Activated T-helper 1 cell treated with anti-CD3 and anti-CD28 coated beads, Interleukin-2, amount 50 U/mL, for 16 hours (primary cell): Measurements from ENCODE around the gene MYO15B.
"Not testable (repeated sequence)": the region's sequence is repeated elsewhere in the genome, so short reads cannot be mapped to it uniquely, and the experiment has no call there.

Experiments
- DNase-seq, 2 donors: peaks; one replicate each; pipeline ENCODE4 v3.0.0-alpha.2; 2020; ENCODE audit warnings: low read depth in 1 of 2, low spot score in 1 of 2

MYO15B gene

GRCh38 chr17:75575197-75575596 is 12.4 kb upstream of the MYO15B start:
- DNase-seq, result no peak

DNA sequence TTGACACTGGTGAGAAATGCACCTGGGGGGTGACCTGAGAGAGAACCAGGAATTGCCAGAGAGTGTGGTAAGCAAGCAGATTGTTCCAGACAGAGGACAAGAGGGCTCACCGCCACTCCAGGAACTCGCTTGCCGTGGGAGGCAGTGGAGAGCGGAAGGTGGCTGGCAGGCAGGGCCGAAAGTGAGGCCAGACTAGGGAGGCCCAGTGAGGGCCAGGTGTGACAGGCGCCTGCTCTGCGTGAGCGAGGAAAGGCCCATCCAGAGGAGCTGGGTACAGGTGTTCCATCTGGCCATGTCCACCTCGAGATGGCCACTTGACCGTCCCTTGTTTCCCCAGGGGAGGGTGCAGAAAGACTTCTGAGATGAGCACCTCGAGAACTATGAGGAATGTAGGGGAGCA is 11.9 kb upstream of the MYO15B start:
- DNase-seq, result no peak

DNA sequence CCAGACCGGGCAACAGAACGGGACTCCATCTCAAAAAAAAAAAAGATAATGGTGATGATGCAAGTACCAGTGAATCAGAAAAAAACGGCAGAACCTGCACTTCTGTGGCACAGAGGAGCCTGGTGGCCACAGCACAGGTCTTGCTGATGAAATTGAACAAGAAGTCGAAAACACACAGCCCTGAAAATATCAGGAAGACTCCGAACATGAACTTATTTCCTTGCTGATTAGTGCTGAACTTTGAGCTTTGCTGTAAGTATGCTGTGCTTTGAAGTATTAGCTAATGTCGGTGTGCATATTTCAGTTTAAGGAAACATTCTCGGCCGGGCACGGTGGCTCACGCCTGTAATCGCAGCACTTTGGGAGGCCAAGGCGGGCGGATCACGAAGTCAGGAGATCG is 10.9 kb upstream of the MYO15B start:
- no peak for DNase-seq

DNA sequence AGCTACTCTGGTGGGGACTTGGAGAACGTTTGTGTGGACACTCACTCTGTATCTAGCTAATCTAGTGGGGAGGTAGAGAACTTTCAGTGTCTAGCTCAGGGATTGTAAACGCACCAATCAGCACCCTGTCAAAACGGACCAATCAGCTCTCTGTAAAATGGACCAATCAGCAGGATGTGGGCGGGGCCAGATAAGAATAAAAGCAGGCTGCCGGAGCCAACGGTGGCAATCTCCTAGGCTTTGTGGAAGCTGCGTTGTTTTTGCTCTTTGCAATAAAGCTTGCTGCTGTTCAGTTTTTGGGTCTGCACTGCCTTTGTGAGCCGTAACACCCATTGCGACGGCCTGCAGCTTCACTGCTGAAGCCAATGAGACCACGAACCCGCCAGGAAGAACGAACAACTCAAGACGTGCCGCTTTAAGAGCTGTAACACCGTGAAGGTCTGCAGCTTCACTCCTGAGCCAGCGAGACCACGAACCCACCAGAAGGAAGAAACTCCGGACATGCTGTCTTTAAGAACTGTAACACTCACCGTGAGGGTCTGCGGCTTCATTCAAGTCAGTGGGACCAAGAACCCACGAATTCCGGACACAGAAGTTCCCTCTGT is 6.4 kb upstream of the MYO15B start:
- DNase-seq, result not testable (repeated sequence)

GRCh38 chr17:75583197-75583596 is 4.4 kb upstream of the MYO15B start:
- DNase-seq, result not testable (repeated sequence)

DNA sequence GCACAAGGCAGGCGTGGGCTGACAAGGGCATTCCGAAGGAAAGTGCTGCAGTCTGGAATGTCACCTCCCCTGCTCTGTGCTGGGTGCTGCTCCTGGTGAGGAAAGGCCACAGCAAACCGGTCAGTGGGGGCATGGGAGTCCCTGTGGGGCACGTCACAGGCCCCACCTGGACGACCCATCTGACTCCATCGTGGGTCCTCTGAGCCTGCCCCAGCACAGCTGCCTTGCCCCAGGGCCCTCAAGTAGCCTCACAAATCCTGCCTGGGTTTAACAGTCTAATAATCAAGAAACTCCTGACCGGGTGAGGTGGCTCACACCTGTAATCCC is 2.8 kb upstream of the MYO15B start:
- no peak for DNase-seq

GRCh38 chr17:75588596-75589011 is 1.0 kb downstream of the MYO15B start:
- no peak for DNase-seq

GRCh38 chr17:75589012-75589918 is 1.7 kb downstream of the MYO15B start:
- DNase-seq, result peak; percentile 89 to 98

DNA sequence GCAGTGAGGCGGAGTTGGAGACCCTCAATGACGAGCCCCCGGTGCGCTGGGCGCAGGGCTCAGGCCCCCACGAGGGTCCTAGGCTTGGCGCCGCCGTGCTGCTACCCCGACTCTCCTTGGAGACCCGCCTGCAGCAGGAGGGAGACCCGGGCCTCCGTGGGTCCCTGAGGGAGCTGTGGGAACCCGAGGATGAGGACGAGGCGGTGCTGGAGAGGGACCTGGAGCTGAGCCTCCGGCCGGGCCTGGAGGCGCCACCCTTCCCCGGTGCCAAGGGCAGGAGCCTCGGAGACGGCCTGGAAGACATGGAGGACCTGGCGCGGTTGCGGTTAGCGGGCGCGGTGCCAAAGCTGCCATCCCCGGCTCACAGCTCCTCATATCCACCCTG is 2.3 kb downstream of the MYO15B start:
- DNase-seq, result no peak

DNA sequence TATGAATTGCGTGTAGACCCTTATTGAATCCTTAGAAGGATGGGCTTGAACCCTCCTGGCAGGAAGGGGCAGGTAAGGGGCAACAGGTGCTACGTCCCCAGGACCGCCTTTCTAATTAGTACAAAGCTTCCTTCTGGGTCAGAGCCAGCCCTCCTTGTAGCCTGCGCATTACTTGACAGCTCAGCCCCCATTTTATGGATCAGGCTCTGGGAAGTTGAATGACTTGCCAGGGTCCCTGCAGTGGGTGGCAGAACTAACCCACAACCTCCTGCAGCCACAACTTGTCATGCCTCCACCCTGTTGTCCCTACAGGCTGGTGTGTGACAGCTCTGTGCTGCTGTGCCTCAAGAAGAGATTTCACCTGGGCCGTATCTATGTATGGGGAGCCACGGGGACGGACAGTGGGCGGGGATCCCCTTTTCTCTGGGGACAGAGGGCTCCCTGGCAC is 2.7 kb downstream of the MYO15B start:
- DNase-seq, result no peak

GRCh38 chr17:75590849-75591721 is 3.5 kb downstream of the MYO15B start:
- DNase-seq, result no peak

- DNase-seq, result no peak
Observed at GRCh38 chr17:75591722-75592302, 4.2 kb downstream of the MYO15B start.

- no peak for DNase-seq
Observed at GRCh38 chr17:75592348-75593020, 4.9 kb downstream of the MYO15B start.

GRCh38 chr17:75593430-75593829 is 5.8 kb downstream of the MYO15B start:
- DNase-seq, result not testable (repeated sequence)

DNA sequence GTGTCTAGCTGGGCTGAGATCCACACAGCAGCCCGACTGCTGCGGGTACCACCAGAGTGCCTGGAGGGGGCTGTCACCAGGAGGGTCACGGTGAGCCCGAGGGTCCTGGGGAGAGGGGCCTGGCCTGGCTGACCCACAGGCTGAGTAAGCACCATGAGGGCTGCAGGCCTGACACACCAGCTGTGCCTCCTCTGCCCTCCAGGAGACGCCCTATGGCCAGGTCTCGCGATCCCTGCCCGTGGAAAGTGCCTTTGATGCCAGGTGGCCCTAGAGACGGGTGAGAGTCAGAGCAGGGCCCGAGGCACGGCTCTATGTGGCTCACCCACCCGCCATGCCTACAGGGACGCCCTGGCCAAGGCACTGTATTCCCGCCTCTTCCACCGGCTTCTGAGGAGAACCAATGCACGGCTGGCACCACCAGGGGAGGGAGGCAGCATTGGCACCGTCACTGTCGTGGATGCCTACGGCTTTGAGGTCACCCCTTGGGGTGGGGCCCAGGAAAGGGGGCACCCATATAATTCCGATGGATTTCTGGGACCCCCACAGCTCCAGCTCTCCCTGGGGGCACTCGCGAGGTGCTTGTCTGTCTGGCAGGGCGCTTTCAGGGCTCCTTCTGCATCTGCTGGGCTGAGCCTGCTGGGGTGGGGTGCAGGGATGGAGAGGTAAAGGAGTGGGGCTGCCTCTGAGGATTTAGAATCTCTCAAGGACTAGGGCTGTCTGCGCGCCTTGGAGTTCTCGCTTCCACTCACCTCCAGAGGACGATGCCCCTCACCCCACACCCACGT is 7.1 kb downstream of the MYO15B start:
- no peak for DNase-seq

GRCh38 chr17:75595284-75595919 is 7.8 kb downstream of the MYO15B start:
- no peak for DNase-seq

DNA sequence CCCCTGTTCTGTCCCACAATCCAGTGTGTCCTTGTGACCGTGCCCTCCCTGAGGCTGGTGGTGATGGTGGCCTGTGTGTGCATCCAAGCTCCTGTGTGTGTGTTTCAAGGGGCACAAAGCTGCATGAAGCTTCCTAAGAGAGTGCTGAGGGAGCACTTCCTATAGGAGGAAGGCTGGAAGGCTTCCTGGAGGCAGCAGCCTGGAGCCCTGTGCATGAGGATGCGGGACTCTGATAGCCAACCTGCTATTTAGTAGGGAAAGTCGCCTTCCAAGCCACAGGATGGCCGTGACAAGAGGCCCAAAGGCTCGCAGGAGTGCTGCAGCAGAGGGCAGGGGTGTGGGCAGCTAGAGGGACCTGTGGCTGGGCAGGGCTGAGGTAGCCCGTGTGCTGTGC is 8.3 kb downstream of the MYO15B start:
- DNase-seq, result no peak

DNA sequence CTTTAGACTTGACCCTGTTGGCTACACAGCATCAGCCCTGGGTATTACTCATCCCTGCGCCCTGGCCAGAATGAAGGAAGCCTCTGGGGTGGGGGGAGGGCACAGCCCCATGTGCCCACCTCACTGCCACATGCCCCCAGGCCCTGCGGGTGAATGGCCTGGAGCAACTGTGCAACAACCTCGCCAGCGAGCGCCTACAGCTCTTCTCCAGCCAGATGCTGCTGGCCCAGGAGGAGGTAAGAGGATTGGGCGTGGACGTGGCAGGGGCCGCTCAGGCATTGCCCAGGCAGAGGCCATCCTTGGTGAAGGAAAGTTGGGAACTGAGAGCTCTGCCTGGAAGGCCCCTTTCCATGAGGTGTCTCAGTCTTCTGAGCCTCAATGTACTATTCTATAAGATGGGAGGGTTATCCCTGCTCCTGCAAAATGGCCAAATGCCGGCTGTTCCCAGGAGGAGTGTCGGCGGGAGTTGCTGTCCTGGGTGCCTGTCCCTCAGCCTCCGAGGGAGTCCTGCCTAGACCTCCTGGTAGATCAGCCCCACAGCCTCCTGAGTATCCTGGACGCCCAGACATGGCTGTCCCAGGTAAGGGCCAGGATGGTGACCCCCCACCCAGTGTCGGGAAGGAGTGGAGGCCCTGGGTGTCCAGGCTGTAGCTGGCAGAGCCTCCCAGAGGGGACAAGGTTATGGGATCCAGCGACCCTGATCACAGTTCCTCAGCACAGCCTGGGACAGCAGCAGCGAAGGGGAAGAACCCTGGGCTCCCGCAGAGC is 8.9 kb downstream of the MYO15B start:
- no peak for DNase-seq
